A673 (cell line): ENCODE measurements around the gene RNGTT. TPM values are rescaled to one million over a fixed set of nuclear protein-coding genes. Genes with fewer than 3 reads are reported as not detected.
A peak's percentile ranks its signal among the peaks of the same experiment; 100 is the strongest.

Experiments
- BruUV-seq: library from RNA; stranded (reverse); fragments of 400-500 nt; replicated peaks from 2 replicates; lab custom pipeline; 2021; lab: Mats Ljungman, UMichigan
- CTCF ChIA-PET: fragments of 300-600 bp; sonication (Branson Sonifier 250); formaldehyde crosslinking; loops from one replicate; lab custom pipeline; 2022; ENCODE audit warnings: antibody characterized with exemption; lab: Charles Lee
- POLR2A ChIA-PET: fragments of 300-600 bp; sonication (Branson Sonifier 250); formaldehyde crosslinking; loops from one replicate; lab custom pipeline; 2022; ENCODE audit warnings: antibody characterized with exemption; ENCODE audit not compliant: low non-redundant PET; lab: Charles Lee
- DNase-seq: peaks from one replicate; pipeline ENCODE4 v3.0.0-alpha.2; 2015; ENCODE audit warnings: low spot score
- H3K27ac ChIP-seq: fragments of 200-600 bp; sonication (generic); 2 replicates; pipeline ENCODE4 v1.5.1; 2016; ENCODE audit warnings: mixed run types, low read depth, mild to moderate bottlenecking, mixed read lengths, antibody characterized with exemption, low read length; ENCODE audit not compliant: poor library complexity, severe bottlenecking
- H3K27me3 ChIP-seq: fragments of 200-600 bp; sonication (generic); replicated peaks from 2 replicates; pipeline ENCODE4 v1.6.1; 2017; ENCODE audit warnings: mixed run types, low read depth, mild to moderate bottlenecking, mixed read lengths, antibody characterized with exemption, low read length; ENCODE audit not compliant: insufficient read depth, poor library complexity
- H3K36me3 ChIP-seq: fragments of 200-600 bp; sonication (generic); 2 replicates; pipeline ENCODE4 v1.6.1; 2016; ENCODE audit warnings: mixed run types, mild to moderate bottlenecking, mixed read lengths, antibody characterized with exemption, low read length; ENCODE audit not compliant: insufficient read depth, poor library complexity, severe bottlenecking
- H3K4me1 ChIP-seq: fragments of 200-600 bp; sonication (generic); 2 replicates; pipeline ENCODE4 v1.6.1; 2017; ENCODE audit warnings: mixed run types, mild to moderate bottlenecking, mixed read lengths, antibody characterized with exemption, low read length; ENCODE audit not compliant: insufficient read depth, poor library complexity, severe bottlenecking
- H3K4me3 ChIP-seq: fragments of 200-600 bp; sonication (generic); 2 replicates; pipeline ENCODE4 v1.5.1; 2016; ENCODE audit warnings: low read depth, mixed run types, mild to moderate bottlenecking, mixed read lengths, low read length; ENCODE audit not compliant: poor library complexity, severe bottlenecking
- H3K9me3 ChIP-seq: fragments of 200-600 bp; sonication (generic); 2 replicates; pipeline ENCODE4 v1.6.1; 2016; ENCODE audit warnings: mixed run types, low read depth, mild to moderate bottlenecking, mixed read lengths, antibody characterized with exemption, low read length; ENCODE audit not compliant: poor library complexity, severe bottlenecking
- CTCF ChIP-seq: fragments of 300-800, 200-600 bp; sonication (generic); conservative IDR thresholded peaks from 2 replicates; pipeline ENCODE4 v1.5.1; 2017; ENCODE audit warnings: low read depth, mild to moderate bottlenecking, antibody characterized with exemption, low read length, moderate library complexity, mixed read lengths
- EZH2 ChIP-seq: fragments of 200-600 bp; sonication (generic); IDR thresholded peaks from 2 replicates; pipeline ENCODE4 v1.6.1; 2017; ENCODE audit warnings: borderline replicate concordance, low read depth, mild to moderate bottlenecking, mixed read lengths, antibody characterized with exemption, low read length; ENCODE audit not compliant: poor library complexity, severe bottlenecking
- intact Hi-C: fragments of 100-400 bp; cut with micrococcal nuclease; formaldehyde crosslinking; loops from one replicate; pipeline ENCODE4 v1.10.0; 2022; ENCODE audit not compliant: unreplicated experiment
- total RNA-seq: library from RNA; stranded (reverse); gene quantifications from 2 replicates; pipeline ENCODE4 v1.2.3, GENCODE V29; 2021

RNGTT gene
- total RNA-seq, 1 experiment from 2014 or later = 31.8 TPM

GRCh38 chr6:88914895-88915598, 48.4 kb downstream of the RNGTT start:
- H3K9me3 ChIP-seq = no peaks in the 10 kb centered on the region
- no peaks in the 10 kb centered on the region for H3K27me3 ChIP-seq
- BruUV-seq = no TSS peak
- ChIA-PET POLR2A (no interaction called here), CTCF (no interaction called here)
- TF ChIP-seq CTCF (no peak), EZH2 (no peak)
- no peaks in the 10 kb centered on the region for H3K4me1 ChIP-seq
- intact Hi-C loops = no loop called here
- H3K27ac ChIP-seq = no peak overlapping the region
- no peak for DNase-seq
- H3K4me3 ChIP-seq = no peak overlapping the region
- H3K36me3 ChIP-seq = no peaks in the 10 kb centered on the region

GRCh38 chr6:88914180-88914579, 49.2 kb downstream of the RNGTT start:
- peak; percentile 9 for DNase-seq
- ChIA-PET POLR2A (no interaction called here), CTCF (no interaction called here)
- no peak overlapping the region for H3K4me3 ChIP-seq
- H3K27ac ChIP-seq = no peak overlapping the region
- intact Hi-C loops = no loop called here
- no peaks in the 10 kb centered on the region for H3K27me3 ChIP-seq
- H3K4me1 ChIP-seq = no peaks in the 10 kb centered on the region
- no peaks in the 10 kb centered on the region for H3K9me3 ChIP-seq
- no TSS peak for BruUV-seq
- H3K36me3 ChIP-seq = no peaks in the 10 kb centered on the region
- TF ChIP-seq CTCF (no peak), EZH2 (no peak)

- intact Hi-C loops = no loop called here
- CTCF ChIA-PET = interaction anchor here (0.6 kb wide), 1 partner anchor 100 kb away, joined by 5 read pairs; no protein-coding TSS in a partner anchor
These were observed 49.9 kb downstream of the RNGTT start for GRCh38 chr6:88913471-88913870.

More at GRCh38 chr6:88913471-88913870, 49.9 kb downstream of the RNGTT start:
- Histone ChIP-seq H3K4me3 (no peak overlapping the region), H3K9me3 (no peaks in the 10 kb centered on the region), H3K27ac (no peak overlapping the region), H3K36me3 (no peaks in the 10 kb centered on the region), H3K27me3 (no peaks in the 10 kb centered on the region), H3K4me1 (no peaks in the 10 kb centered on the region)
- DNase-seq = no peak
- no peak for TF ChIP-seq CTCF
- no peak for TF ChIP-seq EZH2
- POLR2A ChIA-PET = no interaction called here
- no TSS peak for BruUV-seq
